HepG2 (cell line): ENCODE results near the gene RPA4. TPM values are rescaled to one million over a fixed set of nuclear protein-coding genes. Genes with fewer than 3 reads are reported as not detected.

Experiments
- ATAC-seq: fragments of 200-7000 bp; cut with Tn5 transposase; 3 replicates; pipeline ENCODE4 v1.9.1; 2020; ENCODE audit warnings: mild to moderate bottlenecking, moderate library complexity
- BruUV-seq: library from RNA; stranded (reverse); fragments of 400-500 nt; replicated peaks from 2 replicates; lab custom pipeline; 2021; lab: Mats Ljungman, UMichigan
- CTCF ChIA-PET: fragments of 300-600 bp; formaldehyde crosslinking; extraction: SDS; loops from one replicate; lab custom pipeline; 2021; ENCODE audit warnings: low total read pairs, inconsistent platforms, low intra/inter-chr PET ratio; lab: Yijun Ruan, JAX
- POLR2A ChIA-PET: fragments of 350-600 bp; sonication (Branson Sonifier 250); formaldehyde crosslinking; loops from one replicate; lab custom pipeline; 2020; ENCODE audit warnings: antibody characterized with exemption, inconsistent platforms; lab: Yijun Ruan, JAX
- DNase-seq: peaks from one replicate; pipeline ENCODE4 v3.0.0-alpha.2; 2015; ENCODE audit warnings: low spot score
- FAIRE-seq: peaks from 3 replicates; lab custom pipeline; 2011; peaks lifted over from hg19 to GRCh38; lab: Jason Lieb, UNC
- H2AFZ ChIP-seq: one replicate; pipeline ENCODE4 v1.6.1; 2011; ENCODE audit warnings: low read length, inconsistent platforms
- H3K27ac ChIP-seq: fragments of 300-600 bp; 3 replicates; pipeline ENCODE4 v1.8.0; 2011; ENCODE audit warnings: mixed run types, mild to moderate bottlenecking, mixed read lengths, low read length, inconsistent platforms; ENCODE audit not compliant: insufficient read depth; ENCODE audit errors: extremely low read length
- H3K27me3 ChIP-seq, 2 experiments: fragments of 200-600 bp in 1 of 2; 2 replicates in 1 of 2; 3 replicates in 1 of 2; pipeline versions ENCODE4 v1.6.0 to v1.8.0; 2011; ENCODE audit warnings: low read length in 2 of 2, mild to moderate bottlenecking in 2 of 2, moderate library complexity in 2 of 2, inconsistent platforms in 1 of 2; ENCODE audit not compliant: insufficient read depth in 2 of 2, control insufficient read depth in 1 of 2
- H3K36me3 ChIP-seq, 2 experiments: fragments of 200-600 bp in 1 of 2; replicated peaks in 1 of 2; 2 replicates in 1 of 2; 3 replicates in 1 of 2; pipeline versions ENCODE4 v1.5.1 to v1.8.0; 2011; ENCODE audit warnings: low read length in 2 of 2, inconsistent platforms in 1 of 2; ENCODE audit not compliant: insufficient read depth in 2 of 2, control insufficient read depth in 1 of 2
- H3K4me1 ChIP-seq: 2 replicates; pipeline ENCODE4 v1.5.1; 2012; ENCODE audit warnings: low read length, inconsistent platforms; ENCODE audit not compliant: insufficient read depth
- H3K4me2 ChIP-seq: 2 replicates; pipeline ENCODE4 v1.6.0; 2011; ENCODE audit warnings: low read depth, low read length, inconsistent platforms
- H3K4me3 ChIP-seq, 3 experiments: fragments of 200-600 bp in 1 of 3; sonication (generic), shearing (Covaris generic) in 1 of 3; replicated peaks in 1 of 3; 2 replicates each; pipeline ENCODE4 v1.5.1; 2011 to 2016; ENCODE audit warnings: low read length in 3 of 3, inconsistent platforms in 2 of 3, low read depth in 2 of 3, mild to moderate bottlenecking in 2 of 3, control low read depth in 1 of 3, mixed read lengths in 1 of 3; ENCODE audit not compliant: insufficient read depth in 1 of 3
- H3K79me2 ChIP-seq: one replicate; pipeline ENCODE4 v1.6.1; 2011; ENCODE audit warnings: low read length, inconsistent platforms; ENCODE audit not compliant: insufficient read depth
- H3K9ac ChIP-seq: 2 replicates; pipeline ENCODE4 v1.6.0; 2011; ENCODE audit warnings: mild to moderate bottlenecking, low read depth, low read length, inconsistent platforms; ENCODE audit not compliant: insufficient read depth
- H3K9me3 ChIP-seq: 2 replicates; pipeline ENCODE4 v1.5.1; 2012; ENCODE audit warnings: mild to moderate bottlenecking, low read length
- H4K20me1 ChIP-seq: 2 replicates; pipeline ENCODE4 v1.6.0; 2011; ENCODE audit warnings: inconsistent platforms, mild to moderate bottlenecking, low read length, moderate library complexity; ENCODE audit not compliant: insufficient read depth
- CEBPZ ChIP-seq: IDR thresholded peaks from 2 replicates; pipeline ENCODE4 v1.6.1; 2012; ENCODE audit warnings: low read length, improper control_type of control experiment
- MTERF4 ChIP-seq: sonication (generic); formaldehyde crosslinking; IDR thresholded peaks from 2 replicates; pipeline ENCODE4 v1.8.0; 2023; ENCODE audit warnings: mild to moderate bottlenecking, missing genetic modification reagents
- MXD3 ChIP-seq: IDR thresholded peaks from 2 replicates; pipeline ENCODE4 v1.6.1; 2016; ENCODE audit warnings: mild to moderate bottlenecking, missing biosample characterization, missing genetic modification reagents
- POLR2G ChIP-seq: fragments of 200-400 bp; formaldehyde crosslinking; IDR thresholded peaks from 2 replicates; pipeline ENCODE4 v1.6.1; 2018; ENCODE audit warnings: mild to moderate bottlenecking, low read depth, low read length, moderate library complexity
- SOX6 ChIP-seq, 2 experiments: fragments of 450-650 bp in 1 of 2; sonication (generic) in 1 of 2; formaldehyde crosslinking in 1 of 2; IDR thresholded peaks; 2 replicates each; pipeline versions ENCODE4 v1.4.0 to v1.6.1; 2017 to 2020; ENCODE audit warnings: antibody characterized with exemption in 1 of 2, mild to moderate bottlenecking in 1 of 2, missing genetic modification reagents in 1 of 2
- ZNF20 ChIP-seq: sonication (generic); formaldehyde crosslinking; IDR thresholded peaks from 2 replicates; pipeline ENCODE4 v1.4.0; 2020; ENCODE audit warnings: mild to moderate bottlenecking, moderate library complexity, missing genetic modification reagents
- ZNF232 ChIP-seq: sonication (generic); formaldehyde crosslinking; IDR thresholded peaks from 2 replicates; pipeline ENCODE4 v1.4.0; 2020; ENCODE audit warnings: missing genetic modification reagents, borderline replicate concordance
- ZNF607 ChIP-seq: sonication (generic); formaldehyde crosslinking; IDR thresholded peaks from 2 replicates; pipeline ENCODE4 v1.5.1; 2020; ENCODE audit warnings: missing genetic modification reagents, mild to moderate bottlenecking, borderline replicate concordance
- ZNF639 ChIP-seq: conservative IDR thresholded peaks from 2 replicates; pipeline ENCODE4 v1.6.1; 2018; ENCODE audit warnings: missing genetic modification reagents
- ZSCAN25 ChIP-seq: sonication (generic); formaldehyde crosslinking; IDR thresholded peaks from 2 replicates; pipeline ENCODE4 v1.8.0; 2022; ENCODE audit warnings: mild to moderate bottlenecking, missing genetic modification reagents
- WGBS: methylation state at CpG from one replicate; pipeline ENCODE4 v1.1.6; 2017; ENCODE audit warnings: low lambda C conversion rate; 5-methylcytosine and 5-hydroxymethylcytosine counted together
- in situ Hi-C: cut with HindIII; loops from 2 replicates; pipeline ENCODE4 v1.10.0; 2017; ENCODE audit warnings: low pct_unique_long_range_greater_than_20kb; ENCODE audit not compliant: extremely low pct_ligation_motif_present
- intact Hi-C: fragments of 100-400 bp; cut with micrococcal nuclease; formaldehyde crosslinking; loops from one replicate; pipeline ENCODE4 v1.10.0; 2022; ENCODE audit not compliant: unreplicated experiment
- polyA plus RNA-seq, 8 experiments: library from polyadenylated mRNA; depleted of rRNA in 3 of 8; stranded (reverse) in 7 of 8; unstranded in 1 of 8; fragments of >200 nt; fragmentation: Illumina TruSeq in 4 of 8; extraction: Trizol in 4 of 8; gene quantifications; 2 replicates each; pipeline versions ENCODE4 v1.2.1 to v1.2.3, GENCODE V29; 2011 to 2016; ENCODE audit warnings: low read depth in 4 of 8, missing spikeins in 1 of 8, mixed read lengths in 1 of 8; ENCODE audit not compliant: insufficient read depth in 1 of 8
- total RNA-seq, 5 experiments: library from RNA; depleted of rRNA; stranded (reverse); fragments of >200 nt; fragmentation: Illumina TruSeq; extraction: Trizol; gene quantifications; 2 replicates each; pipeline ENCODE4 v1.2.3, GENCODE V29; 2016; ENCODE audit warnings: low read depth in 1 of 5

RPA4 gene
- total and polyA plus RNA-seq, 2 of the 13 experiments (the other 11 are each of a cell fraction or from before 2014, with no cell fraction given): 0.38 TPM; not detected in 1

- FAIRE-seq (no peak), ATAC-seq (no peak), DNase-seq (no peak)
- Histone ChIP-seq H3K36me3 (no peaks in the 10 kb centered on the region), H3K79me2 (no peaks in the 10 kb centered on the region), H3K4me3 (no peak overlapping the region), H4K20me1 (no peaks in the 10 kb centered on the region), H2AFZ (no peak overlapping the region), H3K4me2 (no peak overlapping the region), H3K9me3 (no peaks in the 10 kb centered on the region), H3K4me1 (no peaks in the 10 kb centered on the region), H3K9ac (no peak overlapping the region), H3K27me3 (no peaks in the 10 kb centered on the region), H3K27ac (no peak overlapping the region)
- intact Hi-C loops: no loop called here
- in situ Hi-C loops: no loop called here
- POLR2A ChIA-PET: no interaction called here
- TF ChIP-seq MTERF4 (CRISPR knock-in tag) (no peak), POLR2G (no peak), ZNF607 (CRISPR knock-in tag) (no peak), ZNF232 (CRISPR knock-in tag) (no peak), ZNF20 (CRISPR knock-in tag) (no peak)
- CTCF ChIA-PET: no interaction called here
- no TSS peak for BruUV-seq
- 93% methylated on average over 2 of the region's 2 CpGs for WGBS
These were observed 35.2 kb downstream of the RPA4 start for GRCh38 chrX:96918864-96919263.

- BruUV-seq: no TSS peak
- no peak overlapping the region for H3K27ac ChIP-seq
- intact Hi-C loops: no loop called here
- H3K9me3 ChIP-seq: no peaks in the 10 kb centered on the region
- no peak overlapping the region for H3K4me3 ChIP-seq
- in situ Hi-C loops: no loop called here
- WGBS: 98% methylated on average over 4 of the region's 4 CpGs
- ChIA-PET POLR2A (no interaction called here), CTCF (no interaction called here)
- H2AFZ ChIP-seq: no peak overlapping the region
- H3K4me1 ChIP-seq: no peaks in the 10 kb centered on the region
- no peak overlapping the region for H3K4me2 ChIP-seq
- ATAC-seq (no peak), DNase-seq (no peak), FAIRE-seq (no peak)
- no peak overlapping the region for H3K9ac ChIP-seq
- H3K36me3 ChIP-seq: no peaks in the 10 kb centered on the region
- no peaks in the 10 kb centered on the region for H3K79me2 ChIP-seq
- H3K27me3 ChIP-seq: no peaks in the 10 kb centered on the region
- no peaks in the 10 kb centered on the region for H4K20me1 ChIP-seq
- TF ChIP-seq SOX6 (IDR thresholded peaks at IDR 0.05) (no peak), SOX6 (CRISPR knock-in tag; IDR thresholded peaks at IDR 0.05) (no peak), CEBPZ (no peak), ZNF639 (CRISPR knock-in tag) (no peak), ZSCAN25 (CRISPR knock-in tag) (no peak), MXD3 (CRISPR knock-in tag) (no peak)
These were observed 36.0 kb downstream of the RPA4 start for GRCh38 chrX:96919672-96920071.
